AG04449 (cell line): ENCODE results near the gene C1orf53.
A peak's percentile ranks its signal among the peaks of the same experiment; 100 is the strongest.
"Not testable (repeated sequence)": the region's sequence is repeated elsewhere in the genome, so short reads cannot be mapped to it uniquely, and the experiment has no call there.

Source experiments
- CTCF ChIA-PET: fragments of 350-600 bp; formaldehyde crosslinking; extraction: SDS; loops from one replicate; lab custom pipeline; 2021; ENCODE audit warnings: antibody characterized with exemption; lab: Yijun Ruan, JAX
- POLR2A ChIA-PET: fragments of 400-600, 350-600 bp; formaldehyde crosslinking; extraction: SDS; loops from one replicate; lab custom pipeline; 2020; ENCODE audit warnings: antibody characterized with exemption, inconsistent platforms; lab: Yijun Ruan, JAX
- DNase-seq: peaks from one replicate; pipeline ENCODE4 v3.0.0-alpha.2; 2010; ENCODE audit warnings: low read depth, low spot score
- H3K4me3 ChIP-seq: 2 replicates; pipeline ENCODE4 v1.5.1; 2011; ENCODE audit warnings: low read depth, mild to moderate bottlenecking, control low read depth, low read length
- CTCF ChIP-seq: IDR thresholded peaks from one replicate; pipeline ENCODE4 v1.5.1; 2011; ENCODE audit warnings: mild to moderate bottlenecking, moderate library complexity, low read length, control low read depth, inconsistent platforms; ENCODE audit not compliant: insufficient read depth; ENCODE audit errors: missing control alignments

Gene C1orf53

GRCh38 chr1:197902454-197903195 is at the start of gene C1orf53:
Gene C1orf53 (plus strand): TSS chr1:197902630. CDS start chr1:197902650, 20 bp downstream.
- no peak for TF ChIP-seq CTCF
- peak within 1 kb of the TSS; percentile 79 for H3K4me3 ChIP-seq
- POLR2A ChIA-PET, result interaction anchor here (0.6 to 3.1 kb wide), 11 partner anchors 9 to 284 kb away, joined by 3 to 11 read pairs (median 4); partner anchors contain the start of gene LHX9
- CTCF ChIA-PET, result interaction anchor here (1.0 to 8.0 kb wide), 9 partner anchors 12 to 383 kb away, joined by 3 to 77 read pairs (median 6); partner anchors contain the start of gene LHX9
- no peak for DNase-seq

GRCh38 chr1:197855751-197856150 is 46.7 kb upstream of the C1orf53 start:
- POLR2A ChIA-PET, H3K4me3 ChIP-seq, DNase-seq: not testable (repeated sequence)
- CTCF ChIA-PET, result interaction anchor here (0.7 to 1.2 kb wide), 3 partner anchors 13 to 240 kb away, joined by 3 to 5 read pairs (median 4); no protein-coding TSS in a partner anchor

- DNase-seq, result no peak
- ChIA-PET CTCF (no interaction called here), POLR2A (no interaction called here)
- no peak overlapping the region for H3K4me3 ChIP-seq
- TF ChIP-seq CTCF, result no peak
Observed at GRCh38 chr1:197857477-197857876, 45.0 kb upstream of the C1orf53 start.

GRCh38 chr1:197859024-197859423 is 43.4 kb upstream of the C1orf53 start:
- ChIA-PET POLR2A (interaction anchor here (0.6 kb wide), 1 partner anchor 189 kb away, joined by 3 read pairs; no protein-coding TSS in a partner anchor), CTCF (interaction anchor here (1.9 kb wide), 1 partner anchor 9 kb away, joined by 9 read pairs; no protein-coding TSS in a partner anchor)
- no peak for TF ChIP-seq CTCF
- no peak overlapping the region for H3K4me3 ChIP-seq
- no peak for DNase-seq

- POLR2A ChIA-PET, result no interaction called here
- CTCF ChIA-PET, result interaction anchor here (1.3 kb wide), 1 partner anchor 9 kb away, joined by 3 read pairs; no protein-coding TSS in a partner anchor
- DNase-seq, result no peak
- no peak overlapping the region for H3K4me3 ChIP-seq
- TF ChIP-seq CTCF, result no peak
Observed at GRCh38 chr1:197862221-197862620, 40.2 kb upstream of the C1orf53 start.

GRCh38 chr1:197862671-197863070 is 39.8 kb upstream of the C1orf53 start:
- no peak overlapping the region for H3K4me3 ChIP-seq
- no peak for TF ChIP-seq CTCF
- DNase-seq, result no peak
- CTCF ChIA-PET, result interaction anchor here (1.3 kb wide), 1 partner anchor 8 kb away, joined by 3 read pairs; no protein-coding TSS in a partner anchor
- POLR2A ChIA-PET, result no interaction called here
